22Rv1 (cell line): Measurements from ENCODE around the gene AGAP5.

Experiments
- CTCF ChIP-seq: fragments of 450-650 bp; IDR thresholded peaks from 2 replicates; pipeline ENCODE4 v1.5.1; 2017; ENCODE audit warnings: mild to moderate bottlenecking
- ZFX ChIP-seq: fragments of 450-650 bp; IDR thresholded peaks from 2 replicates; pipeline ENCODE4 v1.6.1; 2017; ENCODE audit warnings: antibody characterized with exemption, borderline replicate concordance

GRCh38 chr10:73653195-73653594 lies 44.7 kb downstream of the AGAP5 start:
- TF ChIP-seq CTCF, result no peak
- no peak for TF ChIP-seq ZFX
